ENCODE results near the gene C8G. TPM values are rescaled to one million over a fixed set of nuclear protein-coding genes. Genes with fewer than 3 reads are reported as not detected.

The C8G gene
- total RNA-seq, 1 experiment from 2014 or later: 2.1 TPM

DNA sequence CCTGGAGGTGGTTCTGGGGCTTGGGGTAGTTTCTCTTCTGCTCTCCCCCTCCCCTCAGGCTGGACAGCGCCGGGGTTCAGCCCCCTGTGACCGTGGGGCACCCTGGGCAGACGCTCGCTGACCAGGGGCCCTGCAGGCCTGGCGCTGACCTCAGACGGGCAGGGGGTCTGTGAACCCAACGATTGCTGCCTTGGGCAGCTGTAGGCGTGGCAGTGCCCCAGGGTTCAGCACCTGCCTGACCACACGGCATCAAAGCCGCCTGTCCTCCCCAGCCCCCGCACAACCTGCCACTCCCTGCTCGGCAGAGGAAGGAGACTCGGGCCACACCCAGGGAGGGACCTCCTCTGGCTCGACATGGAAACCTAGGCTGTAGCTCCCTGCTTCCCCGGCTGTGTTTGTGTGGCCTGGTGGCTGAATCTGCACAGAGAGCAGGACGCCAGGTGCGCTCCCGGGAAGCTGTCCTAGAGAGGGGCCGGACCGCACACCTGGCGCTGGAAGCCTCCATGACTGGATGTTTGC is 19.2 kb downstream of the C8G start:
- DNase-seq (ENCODE audit: low read depth, low spot score) (no peak), ATAC-seq (peak; percentile 83)
- ChIA-PET CTCF (interaction anchor here (1.0 to 1.4 kb wide), 3 partner anchors 14 to 65 kb away, joined by 3 to 5 read pairs (median 3); no protein-coding TSS in a partner anchor), POLR2A (interaction anchor here (1.4 kb wide), 1 partner anchor 10 kb away, joined by 3 read pairs; no protein-coding TSS in a partner anchor), RAD21 (ENCODE audit: low non-redundant PET in 1 of 2, low total read pairs in 2 of 2, uncharacterized antibody in 2 of 2, unreplicated experiment in 2 of 2) (no interaction called here)
- H3K9me2 ChIP-seq (ENCODE audit: insufficient read depth): no peaks in the 10 kb centered on the region
- H4K20me1 ChIP-seq (ENCODE audit: insufficient read depth): no peaks in the 10 kb centered on the region
- H3K27me3 ChIP-seq (ENCODE audit: insufficient read depth, low read length): no peaks in the 10 kb centered on the region
- H3K4me3 ChIP-seq (replicated peaks in 1 of 2; ENCODE audit: low read depth in 1 of 2, low read length in 2 of 2): peak overlapping the region; percentile 22 to 45
- no peaks in the 10 kb centered on the region for H3K36me3 ChIP-seq (ENCODE audit: control insufficient read depth in 1 of 2, insufficient read depth in 2 of 2, low read length in 2 of 2)
- peak overlapping the region; percentile 49 for H3K9ac ChIP-seq (ENCODE audit: low read length)
- H3K9me3 ChIP-seq (ENCODE audit: control insufficient read depth in 1 of 2, insufficient read depth in 1 of 2, low read depth in 1 of 2, low read length in 2 of 2): no peaks in the 10 kb centered on the region
- BruUV-seq (replicated peaks): no TSS peak
- intact Hi-C loops (cut with micrococcal nuclease): no loop called here
- no peaks in the 10 kb centered on the region for H3K79me2 ChIP-seq (ENCODE audit: insufficient read depth, low read length)
- H3K27ac ChIP-seq (ENCODE audit: low read depth, low read length): peak overlapping the region; percentile 63; the same call in 1 of the 2 replicates
- TF ChIP-seq SP1 (IDR thresholded peaks at IDR 0.05; ENCODE audit: low read depth) (no peak), SRF (IDR thresholded peaks at IDR 0.05; ENCODE audit: low read depth) (no peak), YY1 (IDR thresholded peaks at IDR 0.05; ENCODE audit: extremely low read depth, insufficient replicate concordance, low read depth, low read length) (no peak), EGR1 (IDR thresholded peaks at IDR 0.05; ENCODE audit: low read depth) (peak; percentile 87; the same call in 1 of the 2 replicates), ZFX (IDR thresholded peaks at IDR 0.05) (no peak), ZNF274 (IDR thresholded peaks at IDR 0.05; ENCODE audit: low read depth, low read length) (no peak), CEBPB (IDR thresholded peaks at IDR 0.05; ENCODE audit: low read depth) (no peak), SIN3A (IDR thresholded peaks at IDR 0.05; ENCODE audit: low read depth) (no peak), TCF7L2 (IDR thresholded peaks at IDR 0.05; ENCODE audit: borderline replicate concordance, extremely low read depth, insufficient read depth, insufficient read length) (peak; percentile 63), CBX3 (IDR thresholded peaks at IDR 0.05; ENCODE audit: low read depth) (no peak), POLR2AphosphoS5 (IDR thresholded peaks at IDR 0.05; ENCODE audit: low read depth, low read length) (peak; percentile 38; the same call in 1 of the 2 replicates), ELF1 (IDR thresholded peaks at IDR 0.05; ENCODE audit: borderline replicate concordance, low read depth) (no peak)
- TF ChIP-seq, protein P1, sequence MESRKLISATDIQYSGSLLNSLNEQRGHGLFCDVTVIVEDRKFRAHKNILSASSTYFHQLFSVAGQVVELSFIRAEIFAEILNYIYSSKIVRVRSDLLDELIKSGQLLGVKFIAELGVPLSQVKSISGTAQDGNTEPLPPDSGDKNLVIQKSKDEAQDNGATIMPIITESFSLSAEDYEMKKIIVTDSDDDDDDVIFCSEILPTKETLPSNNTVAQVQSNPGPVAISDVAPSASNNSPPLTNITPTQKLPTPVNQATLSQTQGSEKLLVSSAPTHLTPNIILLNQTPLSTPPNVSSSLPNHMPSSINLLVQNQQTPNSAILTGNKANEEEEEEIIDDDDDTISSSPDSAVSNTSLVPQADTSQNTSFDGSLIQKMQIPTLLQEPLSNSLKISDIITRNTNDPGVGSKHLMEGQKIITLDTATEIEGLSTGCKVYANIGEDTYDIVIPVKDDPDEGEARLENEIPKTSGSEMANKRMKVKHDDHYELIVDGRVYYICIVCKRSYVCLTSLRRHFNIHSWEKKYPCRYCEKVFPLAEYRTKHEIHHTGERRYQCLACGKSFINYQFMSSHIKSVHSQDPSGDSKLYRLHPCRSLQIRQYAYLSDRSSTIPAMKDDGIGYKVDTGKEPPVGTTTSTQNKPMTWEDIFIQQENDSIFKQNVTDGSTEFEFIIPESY (IDR thresholded peaks at IDR 0.05; ENCODE audit: extremely low read depth, insufficient replicate concordance, low read length): no peak
- TF ChIP-seq, protein P2, sequence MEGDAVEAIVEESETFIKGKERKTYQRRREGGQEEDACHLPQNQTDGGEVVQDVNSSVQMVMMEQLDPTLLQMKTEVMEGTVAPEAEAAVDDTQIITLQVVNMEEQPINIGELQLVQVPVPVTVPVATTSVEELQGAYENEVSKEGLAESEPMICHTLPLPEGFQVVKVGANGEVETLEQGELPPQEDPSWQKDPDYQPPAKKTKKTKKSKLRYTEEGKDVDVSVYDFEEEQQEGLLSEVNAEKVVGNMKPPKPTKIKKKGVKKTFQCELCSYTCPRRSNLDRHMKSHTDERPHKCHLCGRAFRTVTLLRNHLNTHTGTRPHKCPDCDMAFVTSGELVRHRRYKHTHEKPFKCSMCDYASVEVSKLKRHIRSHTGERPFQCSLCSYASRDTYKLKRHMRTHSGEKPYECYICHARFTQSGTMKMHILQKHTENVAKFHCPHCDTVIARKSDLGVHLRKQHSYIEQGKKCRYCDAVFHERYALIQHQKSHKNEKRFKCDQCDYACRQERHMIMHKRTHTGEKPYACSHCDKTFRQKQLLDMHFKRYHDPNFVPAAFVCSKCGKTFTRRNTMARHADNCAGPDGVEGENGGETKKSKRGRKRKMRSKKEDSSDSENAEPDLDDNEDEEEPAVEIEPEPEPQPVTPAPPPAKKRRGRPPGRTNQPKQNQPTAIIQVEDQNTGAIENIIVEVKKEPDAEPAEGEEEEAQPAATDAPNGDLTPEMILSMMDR (IDR thresholded peaks at IDR 0.05 in 2 of 3, conservative IDR thresholded peaks at IDR 0.05 in 1 of 3; ENCODE audit: borderline replicate concordance in 1 of 3, insufficient read depth in 1 of 3, low read depth in 2 of 3, low read length in 2 of 3): no peak
- no peak overlapping the region for H2AFZ ChIP-seq (ENCODE audit: low read depth, low read length, poor library complexity, severe bottlenecking)
- H3K4me1 ChIP-seq (ENCODE audit: control insufficient read depth in 1 of 2, insufficient read depth in 2 of 2, low read length in 2 of 2): peaks cover 11 to 28% of the 10 kb centered on the region in 2 experiments
- peak overlapping the region; percentile 88 for H3K4me2 ChIP-seq (ENCODE audit: low read length)
